ENCODE measurements around the gene CRYBB1.

Gene CRYBB1

GRCh38 chr22:26602127-26602526 lies 15.7 kb downstream of the CRYBB1 start:
- FAIRE-seq: no peak

GRCh38 chr22:26601726-26602125 lies 16.1 kb downstream of the CRYBB1 start:
- no peak for FAIRE-seq

GRCh38 chr22:26599505-26599904 lies 18.3 kb downstream of the CRYBB1 start:
- FAIRE-seq: no peak

- FAIRE-seq: no peak
Measured at GRCh38 chr22:26597480-26597879, 20.3 kb downstream of the CRYBB1 start.

GRCh38 chr22:26597026-26597425 lies 20.8 kb downstream of the CRYBB1 start:
- FAIRE-seq: no peak

GRCh38 chr22:26593763-26594162 lies 24.1 kb downstream of the CRYBB1 start:
- FAIRE-seq: no peak

- FAIRE-seq: no peak
Measured at GRCh38 chr22:26592421-26592891, 25.4 kb downstream of the CRYBB1 start.

- FAIRE-seq: no peak
Measured at GRCh38 chr22:26589845-26590736, 27.7 kb downstream of the CRYBB1 start, which contains the start of gene TPST2. Gene TPST2, minus strand, starts transcription at chr22:26590132. Its CDS starts 48,502 bp downstream, at chr22:26541630.

GRCh38 chr22:26589367-26589844 lies 28.4 kb downstream of the CRYBB1 start:
- FAIRE-seq: no peak

GRCh38 chr22:26588729-26589366 lies 29.0 kb downstream of the CRYBB1 start:
- FAIRE-seq: no peak

GRCh38 chr22:26587991-26588613 lies 29.7 kb downstream of the CRYBB1 start:
- no peak for FAIRE-seq

GRCh38 chr22:26586556-26587325 lies 31.1 kb downstream of the CRYBB1 start:
- FAIRE-seq: no peak

GRCh38 chr22:26585104-26585790 lies 32.6 kb downstream of the CRYBB1 start:
- no peak for FAIRE-seq

GRCh38 chr22:26584010-26584409 lies 33.8 kb downstream of the CRYBB1 start:
- FAIRE-seq: no peak

GRCh38 chr22:26581633-26582168 lies 36.1 kb downstream of the CRYBB1 start:
- no peak for FAIRE-seq

GRCh38 chr22:26581026-26581425 lies 36.8 kb downstream of the CRYBB1 start:
- no peak for FAIRE-seq

GRCh38 chr22:26580240-26580962 lies 37.4 kb downstream of the CRYBB1 start:
- no peak for FAIRE-seq

- no peak for FAIRE-seq
Measured at GRCh38 chr22:26579331-26579886, 38.4 kb downstream of the CRYBB1 start.

- FAIRE-seq: no peak
Measured at GRCh38 chr22:26577081-26577480, 40.7 kb downstream of the CRYBB1 start.

- FAIRE-seq: no peak
Measured at GRCh38 chr22:26576026-26576680, 41.7 kb downstream of the CRYBB1 start.
